Psoas muscle (tissue), 8 donors: ENCODE data around the gene PXK. TPM values are rescaled to one million over a fixed set of nuclear protein-coding genes. Genes with fewer than 3 reads are reported as not detected.

Experiments
- ATAC-seq, 4 donors: fragments of 200-7000 bp; cut with Tn5 transposase; one replicate each; pipeline ENCODE4 v1.9.1; 2020; ENCODE audit warnings: moderate library complexity in 3 of 4, mild to moderate bottlenecking in 2 of 4
- DNase-seq, 2 donors: peaks; one replicate each; pipeline ENCODE4 v3.0.0-alpha.2; 2020
- H3K27ac ChIP-seq: fragments of 200-600 bp; one replicate; pipeline ENCODE4 v1.8.0; 2022
- H3K27me3 ChIP-seq, 3 donors: fragments of 200-600 bp in 1 of 3; one replicate each; pipeline versions ENCODE4 v1.6.1 to v1.8.0; 2013 to 2022; ENCODE audit warnings: low read length in 2 of 3, mild to moderate bottlenecking in 2 of 3, moderate library complexity in 1 of 3; ENCODE audit not compliant: insufficient read depth in 3 of 3
- H3K36me3 ChIP-seq, 2 donors: fragments of 200-600 bp in 1 of 2; one replicate each; pipeline versions ENCODE4 v1.6.1 to v1.8.0; 2013 to 2022; ENCODE audit warnings: low read depth in 1 of 2, mild to moderate bottlenecking in 1 of 2, moderate library complexity in 1 of 2; ENCODE audit not compliant: insufficient read depth in 1 of 2
- H3K4me1 ChIP-seq: fragments of 200-600 bp; one replicate; pipeline ENCODE4 v1.8.0; 2022
- H3K4me3 ChIP-seq: fragments of 200-600 bp; one replicate; pipeline ENCODE4 v1.8.0; 2022; ENCODE audit warnings: mild to moderate bottlenecking
- H3K9me3 ChIP-seq: fragments of 200-600 bp; one replicate; pipeline ENCODE4 v1.8.0; 2022
- CTCF ChIP-seq: fragments of 200-600 bp; IDR thresholded peaks from one replicate; pipeline ENCODE4 v1.8.0; 2022; ENCODE audit warnings: antibody characterized with exemption
- WGBS, 3 donors: extraction: QIAGEN DNeasy Blood & Tissue Kit; methylation state at CpG; one replicate each; pipeline versions ENCODE4 v1.1.6 to v1.1.7; 2013; 5-methylcytosine and 5-hydroxymethylcytosine counted together
- intact Hi-C, 2 donors: fragments of 100-400 bp; cut with DNase I; formaldehyde crosslinking; loops; one replicate each; pipeline versions ENCODE4 v1.11.0 to v1.14.2; 2022
- polyA plus RNA-seq, 3 donors: library from polyadenylated mRNA; stranded (reverse); fragments of 200-250 nt; gene quantifications; one replicate each; pipeline ENCODE4 v1.2.3, GENCODE V29; 2013
- total RNA-seq, 4 donors: library from RNA; stranded (reverse); fragmentation: NEBNext Ultra II Directional in 2 of 4; extraction: Animal tissue kit (Norgen Biotek cat#: 25700) in 2 of 4; gene quantifications; one replicate each; pipeline versions ENCODE4 v1.2.1 to v1.2.4, GENCODE V29; 2021 to 2023
- donor health status: healthy with polysubstance abuse.
- donor health status: DM: no; HTN: no; CAD: no; lungs with moderate emphysema.
- donor health status: Bipolar disorder and iron deficiency.
- donor health status: healthy.
- donor health status: DM: yes; HTN: yes; CAD: no.
- donor health status: DM: no; HTN: no; CAD: no.
- donor health status: DM: no; HTN: no; CAD: no.
- donor health status: DM: yes; HTN: yes; CAD: no.

PXK gene
- total and polyA plus RNA-seq, 7 donors: 3.4 to 17.5 (median 15.5) TPM

GRCh38 chr3:58432905-58433304, 100.2 kb downstream of the PXK start:
- no peak for DNase-seq
- H3K27me3 ChIP-seq: no peaks in the 10 kb centered on the region
- peaks cover 9% of the 10 kb centered on the region for H3K4me1 ChIP-seq
- 58 to 61% (median 61%) methylated on average over 6 of the region's 6 CpGs for WGBS, 3 donors
- no peak for TF ChIP-seq CTCF
- H3K36me3 ChIP-seq: peaks cover 13 to 46% of the 10 kb centered on the region in 2 donors
- peak overlapping the region; percentile 97 for H3K27ac ChIP-seq
- ATAC-seq: no peak
- no peaks in the 10 kb centered on the region for H3K9me3 ChIP-seq
- H3K4me3 ChIP-seq: peak overlapping the region; percentile 92
- intact Hi-C loops: loop anchor here in 1 of 2 donors (5.0 kb wide), 1 partner anchor 59 kb away; the partner anchor contains the start of gene KCTD6

DNA sequence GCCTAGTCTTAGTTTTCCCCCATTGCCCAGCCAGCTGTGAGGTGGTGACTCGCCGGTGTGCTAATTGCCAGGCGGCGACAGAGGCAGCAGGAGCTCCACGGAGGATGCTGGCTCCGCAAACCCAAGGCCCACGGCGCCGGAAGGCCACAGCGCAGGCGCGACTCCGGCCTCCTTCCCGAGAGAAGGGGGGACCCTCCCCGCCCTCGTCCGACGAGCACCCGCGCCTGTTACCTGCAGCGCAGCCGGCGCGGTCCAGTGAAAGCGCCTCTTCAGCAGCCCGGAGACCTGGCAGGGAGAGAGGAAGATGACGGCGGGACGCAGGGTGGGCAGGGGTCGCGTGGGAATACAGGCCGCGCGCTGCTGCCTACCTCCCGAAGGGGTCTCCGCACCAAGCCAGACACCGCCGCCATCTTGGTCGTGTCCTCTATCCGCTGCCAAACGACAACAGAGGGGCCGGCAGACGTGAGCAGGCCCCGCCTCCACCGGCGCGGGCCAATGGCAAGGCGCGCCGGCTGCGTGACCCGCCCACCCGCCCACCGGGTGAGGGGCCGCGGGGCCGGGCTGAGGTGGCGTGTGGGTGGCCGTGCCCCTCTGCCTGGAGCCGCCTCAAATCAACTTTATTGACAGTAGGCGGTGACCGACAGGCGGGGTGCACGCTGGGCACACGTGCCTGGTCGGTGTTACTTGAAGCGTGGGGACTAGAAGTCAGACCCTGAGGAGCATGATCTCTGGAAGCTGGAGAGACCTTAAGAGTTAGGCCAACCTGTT, 100.9 kb downstream of the PXK start, which contains the start of gene PDHB:
TSS of gene PDHB (minus strand) at position 433 of the 768 bp plus-strand sequence. CDS start at position 410, 23 bp downstream.
- Histone ChIP-seq H3K27me3 (no peaks in the 10 kb centered on the region), H3K36me3 (peaks cover 11 to 39% of the 10 kb centered on the region in 2 donors), H3K4me3 (peak within 1 kb of the TSS; percentile 92), H3K27ac (peak within 1 kb of the TSS; percentile 97), H3K9me3 (no peaks in the 10 kb centered on the region), H3K4me1 (peaks cover 9% of the 10 kb centered on the region)
- no peak for TF ChIP-seq CTCF
- DNase-seq: peak; percentile 95 to 97
- WGBS, 3 donors: 0% methylated on average over 47 to 67 of the region's 67 CpGs
- ATAC-seq: peak; percentile 97 to 98 (median 98)
- intact Hi-C loops: loop anchor here in 1 of 2 donors (5.0 kb wide), 1 partner anchor 59 kb away; the partner anchor contains the start of gene KCTD6

- Histone ChIP-seq H3K9me3 (no peaks in the 10 kb centered on the region), H3K36me3 (peaks cover 9 to 34% of the 10 kb centered on the region in 2 donors), H3K27me3 (no peaks in the 10 kb centered on the region), H3K27ac (peak overlapping the region; percentile 97), H3K4me3 (peak overlapping the region; percentile 92), H3K4me1 (peaks cover 9% of the 10 kb centered on the region)
- no peak for TF ChIP-seq CTCF
- no peak for ATAC-seq
- WGBS, 3 donors: 54 to 58% (median 57%) methylated on average over 3 of the region's 3 CpGs
- intact Hi-C loops: loop anchor here in 1 of 2 donors (5.0 kb wide), 1 partner anchor 58 kb away; the partner anchor contains the start of gene KCTD6
- no peak for DNase-seq
Observed at GRCh38 chr3:58434168-58434504, 101.4 kb downstream of the PXK start.

- Histone ChIP-seq H3K27ac (peak overlapping the region; percentile 97), H3K4me3 (no peak overlapping the region), H3K9me3 (no peaks in the 10 kb centered on the region), H3K36me3 (peaks cover 5 to 30% of the 10 kb centered on the region in 2 donors), H3K4me1 (peaks cover 9% of the 10 kb centered on the region), H3K27me3 (no peaks in the 10 kb centered on the region)
- DNase-seq: no peak
- intact Hi-C loops: loop anchor here in 1 of 2 donors (5.0 kb wide), 1 partner anchor 58 kb away; the partner anchor contains the start of gene KCTD6
- no peak for ATAC-seq
- WGBS, 3 donors: 83 to 84% (median 84%) methylated on average over 11 of the region's 11 CpGs
- TF ChIP-seq CTCF: no peak
Observed at GRCh38 chr3:58434511-58434910, 101.8 kb downstream of the PXK start.
